Activated gamma-delta T cell treated with anti-CD3 and anti-CD28 coated beads, Interleukin-2, amount 50 U/mL, for 16 hours (primary cell): ENCODE results near the gene RIC8A.

Source experiments
- DNase-seq: peaks from one replicate; pipeline ENCODE4 v3.0.0-alpha.2; 2020; ENCODE audit warnings: low read depth

Gene RIC8A

GRCh38 chr11:250274-250673 is 42.8 kb downstream of the RIC8A start:
- no peak for DNase-seq

- peak; percentile 67 for DNase-seq
These were observed 43.3 kb downstream of the RIC8A start for GRCh38 chr11:250740-251299.

GRCh38 chr11:251550-251949 is 44.0 kb downstream of the RIC8A start:
- DNase-seq = no peak

- no peak for DNase-seq
These were observed 45.2 kb downstream of the RIC8A start for GRCh38 chr11:252666-253065.

GRCh38 chr11:253160-253885 is 45.8 kb downstream of the RIC8A start:
- no peak for DNase-seq

- DNase-seq = no peak
These were observed 46.4 kb downstream of the RIC8A start for GRCh38 chr11:253886-254270.

- DNase-seq = no peak
These were observed 47.7 kb downstream of the RIC8A start for GRCh38 chr11:255176-255575.

- DNase-seq = no peak
These were observed 48.3 kb downstream of the RIC8A start for GRCh38 chr11:255816-256215.

- no peak for DNase-seq
These were observed 49.6 kb downstream of the RIC8A start for GRCh38 chr11:256952-257737.

GRCh38 chr11:257766-258493 is 50.4 kb downstream of the RIC8A start:
- DNase-seq = no peak

- no peak for DNase-seq
These were observed 51.9 kb downstream of the RIC8A start for GRCh38 chr11:259413-259812.

- no peak for DNase-seq
These were observed 54.1 kb downstream of the RIC8A start for GRCh38 chr11:261624-262023.
